HG03439 (cell line): Measurements from ENCODE around the gene RAB1A.
A peak's percentile ranks its signal among the peaks of the same experiment; 100 is the strongest.

Experiments
- ATAC-seq: cut with Tn5 transposase; IDR thresholded peaks from one replicate; pipeline ENCODE4 v1.9.1; 2021; ENCODE audit warnings: mild to moderate bottlenecking, moderate library complexity; ENCODE audit not compliant: unreplicated experiment

Gene RAB1A

DNA sequence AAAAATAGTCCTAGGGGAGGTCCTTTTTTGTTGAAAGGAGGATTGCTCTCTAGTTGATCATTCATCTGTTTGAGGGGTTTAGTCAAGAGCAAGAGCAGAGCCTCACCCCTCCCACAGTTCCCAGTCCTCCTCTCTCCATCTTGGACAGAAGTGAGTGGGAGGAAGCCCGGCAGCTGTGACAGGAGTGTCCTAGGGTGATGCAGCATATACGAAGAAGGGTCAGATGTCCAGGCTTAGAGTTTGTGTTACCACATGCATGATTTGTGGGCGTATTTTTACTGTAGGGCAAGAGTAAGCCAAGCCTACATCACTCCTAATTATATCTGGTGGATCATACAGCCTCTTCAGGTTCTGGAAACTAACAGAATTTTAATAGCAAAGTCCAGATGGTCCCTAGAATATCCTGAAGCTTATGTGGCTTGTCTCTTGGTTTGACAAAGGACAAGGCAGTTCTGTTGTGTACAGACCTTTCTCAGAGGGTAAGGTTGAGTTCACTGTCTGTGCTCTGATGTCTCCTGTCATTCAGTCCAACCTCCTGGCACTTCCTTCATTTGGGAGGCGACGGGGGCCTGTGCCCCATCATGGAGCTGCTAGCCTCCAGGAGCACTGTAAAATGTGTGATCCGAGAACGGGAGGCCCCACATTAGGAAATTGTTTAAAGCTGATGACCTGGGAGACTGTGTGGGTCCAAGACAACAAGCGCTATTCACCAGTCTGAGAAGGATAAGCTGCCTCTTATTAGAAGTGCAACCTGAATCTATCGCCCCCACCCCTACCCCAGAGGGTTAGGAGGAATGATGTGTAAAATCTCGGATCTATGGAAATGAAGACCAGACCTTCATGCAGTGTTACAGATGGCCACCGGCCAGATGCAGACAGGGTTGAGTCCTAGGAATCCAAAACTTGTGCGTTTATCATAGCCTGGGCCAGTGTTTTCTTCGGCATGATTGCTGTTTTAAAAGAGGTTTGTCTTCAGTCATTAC, 66.8 kb downstream of the RAB1A start:
- no peak for ATAC-seq

DNA sequence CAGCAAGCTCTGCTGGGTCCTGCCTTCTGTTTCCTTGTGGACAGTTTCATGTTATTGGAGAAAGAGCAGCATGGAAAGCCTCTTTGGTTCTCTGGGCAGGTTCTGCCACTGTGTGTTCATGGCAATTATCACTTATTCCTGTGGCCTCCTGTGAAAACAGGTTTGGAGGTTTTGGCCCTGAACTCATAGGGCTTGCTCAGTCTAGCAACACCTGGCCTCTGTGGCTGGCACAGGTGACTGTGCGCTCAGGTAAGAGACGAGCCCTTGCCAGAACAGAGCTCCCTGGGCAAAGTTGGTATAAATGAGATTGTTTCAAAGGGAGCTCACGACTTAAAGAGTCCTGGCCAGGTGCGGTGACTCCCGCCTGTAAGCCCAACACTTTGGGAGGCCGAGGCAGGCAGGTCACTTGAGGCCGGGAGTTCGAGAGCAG, 68.0 kb downstream of the RAB1A start:
- ATAC-seq: no peak

DNA sequence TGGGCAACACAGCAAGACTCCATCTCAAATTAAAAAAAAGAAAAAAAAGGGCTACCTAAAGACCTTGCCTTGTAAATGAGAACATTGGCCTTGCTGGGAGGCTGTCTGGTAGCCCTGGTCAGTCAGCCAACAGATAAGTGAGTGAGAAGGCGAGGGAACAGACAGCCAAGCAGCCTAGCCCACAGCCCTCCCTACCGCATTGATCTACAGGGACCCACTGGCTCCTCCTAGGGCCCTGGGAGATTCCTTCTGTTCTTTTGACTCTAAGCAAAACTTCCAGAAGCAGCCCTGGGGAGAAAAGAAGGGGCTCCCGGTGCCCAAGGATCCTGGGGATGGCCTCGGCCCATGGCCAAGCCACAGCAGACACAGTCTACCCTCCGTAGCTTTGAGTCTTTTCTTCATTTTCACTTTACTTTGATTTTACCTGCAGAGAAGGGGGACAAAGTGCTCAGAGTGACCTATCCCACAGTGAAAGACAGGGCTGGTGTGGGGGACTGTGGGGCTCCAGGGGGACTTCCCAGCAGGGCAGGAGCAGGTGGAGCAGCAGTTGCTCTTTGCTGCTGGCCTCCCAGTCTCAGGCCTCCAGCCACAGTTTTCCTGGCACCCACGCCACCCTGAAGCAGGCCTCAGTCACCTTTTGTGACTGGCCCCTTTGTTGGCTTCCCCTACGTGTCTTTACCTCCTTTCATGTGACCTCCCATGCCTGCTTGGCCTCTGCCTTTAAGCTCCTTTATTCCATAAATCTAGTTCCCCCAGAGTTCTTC, 68.6 kb downstream of the RAB1A start:
- ATAC-seq: no peak

DNA sequence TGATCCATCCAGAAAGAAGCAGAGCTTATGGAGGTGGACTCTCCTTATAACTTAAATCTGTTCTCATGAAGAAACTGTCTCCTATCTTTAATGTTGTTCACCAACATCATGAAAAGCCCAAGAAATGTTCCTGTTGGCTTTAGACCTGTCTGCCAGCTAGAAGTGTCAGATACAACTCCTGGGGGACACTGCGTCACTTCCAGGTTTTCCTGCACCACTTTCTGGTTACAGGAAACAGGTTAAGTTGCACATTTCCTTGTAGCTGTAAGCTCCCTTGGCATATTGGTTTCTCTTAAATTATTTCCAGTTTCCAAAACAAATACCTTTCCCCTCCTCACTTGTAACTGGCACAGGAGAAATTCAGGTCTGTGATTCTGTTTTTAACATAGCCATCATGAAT, 70.8 kb downstream of the RAB1A start:
- no peak for ATAC-seq

DNA sequence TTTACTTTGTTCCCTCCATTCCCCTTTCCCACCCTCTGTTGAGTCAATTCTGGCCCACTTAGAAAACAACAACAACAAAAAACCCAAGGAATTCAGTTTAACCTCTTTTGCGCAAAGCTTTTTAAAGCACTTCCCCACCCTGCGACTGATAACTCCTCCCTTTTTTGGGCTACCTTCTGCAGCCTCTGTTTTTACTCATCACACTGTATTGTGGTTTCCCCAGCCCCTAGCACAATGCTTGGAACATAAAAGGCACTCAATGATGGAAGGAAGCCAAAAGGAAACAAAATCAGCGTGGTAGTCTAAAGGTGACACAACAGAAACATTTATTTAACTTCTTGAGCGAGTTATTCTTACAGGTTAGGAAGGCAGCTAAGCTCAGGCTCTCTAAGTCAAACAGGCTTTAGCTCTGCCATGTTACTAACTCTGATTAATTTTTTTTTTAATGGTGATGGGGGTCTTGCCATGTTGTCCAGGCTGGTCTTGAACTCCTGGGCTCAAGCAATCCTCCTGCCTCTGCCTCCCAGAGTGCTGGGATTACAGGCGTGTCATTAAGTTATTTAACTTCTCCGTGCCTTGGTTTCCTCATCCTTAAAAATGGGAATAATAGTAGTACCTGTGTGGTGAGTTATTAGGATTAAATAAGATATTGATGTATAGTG, 72.4 kb downstream of the RAB1A start:
- no peak for ATAC-seq

DNA sequence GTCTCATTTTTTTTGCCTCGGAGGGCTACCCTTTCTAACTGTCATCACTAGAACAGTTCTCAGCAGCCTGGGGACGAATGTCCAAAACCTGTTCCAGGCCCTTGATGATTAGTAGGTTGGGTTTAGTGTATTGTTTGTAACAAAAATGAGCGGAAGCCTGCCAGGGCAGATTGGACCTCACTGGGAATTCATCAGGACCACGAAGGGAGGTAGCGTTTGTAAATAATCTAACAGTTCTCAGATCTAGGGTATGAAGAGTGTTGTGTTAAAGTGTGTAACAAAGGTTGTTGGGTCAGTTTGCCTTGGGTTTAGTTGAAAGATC, 72.9 kb downstream of the RAB1A start:
- no peak for ATAC-seq

DNA sequence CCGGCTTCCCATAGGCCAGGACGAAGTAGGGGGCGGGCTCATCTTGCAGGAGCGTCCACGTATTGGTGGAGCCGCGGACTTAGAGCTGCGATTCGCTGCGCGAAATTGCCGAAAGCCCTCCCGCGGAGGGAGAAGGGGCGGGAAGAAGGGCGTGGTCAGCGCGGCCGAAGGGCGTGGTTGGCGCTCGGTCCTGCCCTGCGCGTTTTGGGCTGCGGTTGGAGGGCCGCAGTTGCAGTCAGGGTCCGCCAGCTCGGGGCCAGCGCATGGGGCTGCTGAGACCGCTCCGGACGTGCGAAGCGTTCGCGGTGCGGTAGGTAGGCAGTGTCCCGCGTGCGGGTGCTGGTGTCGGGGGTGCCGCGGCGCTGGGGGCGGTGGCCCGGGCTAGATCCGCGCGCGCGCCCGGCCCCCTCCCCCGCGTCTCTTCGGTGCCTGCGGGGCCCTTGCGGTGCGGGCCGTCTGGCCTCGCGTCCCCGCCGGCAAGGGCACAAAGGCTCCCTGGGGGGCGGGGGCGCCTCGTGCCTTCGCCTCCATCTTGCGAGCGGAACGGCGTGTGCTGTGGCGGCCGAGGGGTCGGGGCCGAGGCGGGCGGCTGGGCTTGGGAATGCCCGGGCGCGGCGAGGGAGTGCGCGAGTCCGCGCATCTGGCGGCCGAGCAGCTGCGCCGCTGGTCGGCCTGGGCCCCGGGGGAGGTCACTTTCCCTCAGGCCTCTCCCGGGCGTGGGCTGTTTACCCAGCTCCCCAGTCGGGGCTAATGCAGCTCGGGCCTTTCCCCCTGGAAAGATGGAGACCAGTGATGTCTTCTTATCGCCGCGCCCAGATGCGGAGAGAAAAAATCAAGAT, 73.5 kb downstream of the RAB1A start, which contains the start of gene CEP68:
TSS of gene CEP68 (plus strand) at position 202 of the 839 bp plus-strand sequence. CDS start 13,029 bp downstream, outside the sequence.
- ATAC-seq: peak; percentile 93

DNA sequence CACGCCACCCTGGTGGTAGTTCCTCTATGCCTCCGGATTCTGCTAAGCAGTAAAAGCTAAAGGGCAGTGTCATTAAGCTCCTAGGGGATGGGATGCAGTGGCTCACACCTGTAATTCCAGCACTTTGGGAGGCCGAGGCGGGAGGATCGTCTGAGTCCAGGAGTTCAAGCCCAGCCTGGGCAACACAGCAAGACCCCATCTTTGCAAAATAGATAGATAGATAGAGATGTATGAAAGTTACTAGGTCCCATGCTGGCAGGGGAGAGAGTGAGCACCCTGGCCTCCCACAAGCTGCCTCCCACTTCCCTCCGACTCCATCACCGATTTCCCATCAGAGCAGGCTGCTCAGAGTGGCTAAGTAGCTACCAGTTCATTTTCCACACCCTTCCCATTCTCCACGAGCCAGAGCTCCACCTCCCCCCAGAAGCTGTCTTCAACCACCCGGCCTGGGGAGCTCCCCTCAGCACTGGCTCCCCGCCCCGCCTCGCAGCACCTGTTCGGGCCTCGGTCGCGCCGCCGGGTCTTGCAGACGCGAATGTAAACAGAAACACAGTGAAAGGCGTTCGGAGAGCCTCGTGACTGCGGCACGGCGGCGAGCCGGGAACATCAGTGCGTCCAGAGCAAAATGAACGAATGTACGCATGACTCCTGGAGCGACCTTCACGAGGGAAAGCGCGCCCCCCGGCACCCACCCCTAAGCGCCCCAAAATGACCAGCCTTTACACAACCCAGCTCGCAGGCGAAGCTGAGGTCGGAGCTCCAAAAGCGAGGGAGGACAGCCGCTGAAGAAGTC, 74.3 kb downstream of the RAB1A start:
- peak; percentile 34 for ATAC-seq

DNA sequence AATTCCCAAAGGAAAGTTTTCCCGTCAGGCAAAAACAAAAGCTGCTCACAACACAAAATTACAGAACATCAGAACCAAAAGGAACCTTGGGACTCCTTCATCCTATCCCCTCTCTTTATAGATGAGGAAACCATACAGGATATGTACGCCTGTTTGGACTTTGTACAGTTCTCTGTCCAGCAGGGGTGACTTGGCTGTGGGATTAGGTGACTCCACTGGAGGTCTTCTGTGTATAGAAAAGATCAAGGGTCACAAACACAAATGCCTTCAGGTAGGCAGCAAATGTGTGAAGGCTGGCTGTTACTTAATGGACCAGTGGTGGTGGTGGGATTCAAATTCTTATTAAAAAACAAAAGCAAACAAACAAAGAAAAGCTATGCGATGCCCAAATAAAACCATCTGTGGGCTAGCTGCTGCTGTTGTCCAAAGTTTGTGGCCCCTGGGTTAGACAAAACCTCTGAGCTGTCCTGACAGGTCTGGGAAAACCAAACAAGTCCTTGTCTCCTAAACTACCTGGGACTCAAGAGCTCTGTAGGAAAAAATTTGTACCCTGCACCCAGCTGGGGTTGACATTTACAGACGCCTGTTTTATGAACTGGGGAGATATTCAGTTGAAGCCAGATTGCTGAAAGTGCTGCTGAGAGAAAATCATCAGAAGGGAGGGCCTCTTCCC, 75.0 kb downstream of the RAB1A start:
- no peak for ATAC-seq

DNA sequence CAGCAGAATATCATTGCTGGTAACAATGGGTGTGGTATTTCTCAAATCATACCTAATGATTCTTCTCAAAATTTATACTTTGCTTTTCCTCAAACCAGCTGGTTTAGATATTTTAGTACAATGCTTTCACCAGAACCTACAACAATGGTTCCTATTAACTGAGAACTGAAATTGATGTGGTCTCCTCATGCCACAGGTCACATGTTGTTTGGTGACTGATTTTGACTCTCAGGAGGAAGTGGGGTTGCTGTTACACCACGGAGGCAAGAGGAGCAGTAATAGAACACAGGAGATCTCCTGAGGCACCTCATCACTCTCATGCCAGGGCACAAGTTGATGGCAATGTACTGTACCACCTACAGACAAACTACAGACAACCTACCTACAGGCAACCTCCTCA, 76.7 kb downstream of the RAB1A start:
- peak; percentile 46 for ATAC-seq

DNA sequence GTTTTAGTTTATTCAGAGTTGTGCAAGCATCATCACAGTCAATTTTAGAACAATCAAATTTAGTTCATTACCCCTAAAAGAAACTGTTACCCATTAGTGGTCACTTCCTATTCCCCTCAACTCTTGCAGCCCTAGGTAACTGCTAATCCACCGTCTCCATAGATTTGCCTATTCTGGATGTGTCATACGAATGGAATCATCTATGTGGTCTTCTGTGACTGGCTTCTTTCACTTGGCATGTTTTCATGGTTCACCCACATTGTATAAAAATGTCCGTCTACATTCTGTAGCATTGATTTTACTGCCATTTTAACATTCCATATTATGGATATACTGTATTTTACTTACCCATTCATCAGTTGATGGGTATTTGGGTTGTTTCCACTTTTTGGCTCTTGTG, 79.0 kb downstream of the RAB1A start:
- ATAC-seq: no peak

DNA sequence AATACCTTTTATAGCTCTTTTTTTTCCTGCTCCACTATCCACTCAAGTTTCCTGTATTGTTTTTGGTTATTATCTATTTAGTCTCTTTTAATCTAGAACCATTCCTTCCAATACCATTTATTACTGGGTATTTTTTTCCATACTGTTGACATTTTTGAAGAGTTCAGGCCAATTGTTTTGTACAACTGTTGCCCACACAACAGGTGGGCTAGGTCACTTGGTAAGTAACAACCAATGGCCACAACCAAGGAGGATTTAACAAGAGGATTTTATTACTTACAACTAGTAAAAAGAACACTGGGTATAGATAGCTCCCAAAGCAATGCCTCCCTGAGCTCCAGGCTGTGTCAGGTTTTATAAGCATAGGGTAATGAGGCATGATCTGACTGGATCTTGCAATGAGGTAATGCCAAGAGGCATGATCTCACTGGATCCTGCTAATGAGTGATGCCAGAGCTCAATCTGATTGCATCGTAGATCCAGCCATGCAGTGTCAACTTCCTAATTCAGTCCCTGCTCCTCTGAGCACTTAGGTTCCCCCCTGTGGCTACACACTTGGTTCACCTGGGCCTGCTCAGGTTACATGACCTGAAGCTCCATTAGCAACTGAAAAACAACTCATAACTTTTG, 80.8 kb downstream of the RAB1A start:
- no peak for ATAC-seq

DNA sequence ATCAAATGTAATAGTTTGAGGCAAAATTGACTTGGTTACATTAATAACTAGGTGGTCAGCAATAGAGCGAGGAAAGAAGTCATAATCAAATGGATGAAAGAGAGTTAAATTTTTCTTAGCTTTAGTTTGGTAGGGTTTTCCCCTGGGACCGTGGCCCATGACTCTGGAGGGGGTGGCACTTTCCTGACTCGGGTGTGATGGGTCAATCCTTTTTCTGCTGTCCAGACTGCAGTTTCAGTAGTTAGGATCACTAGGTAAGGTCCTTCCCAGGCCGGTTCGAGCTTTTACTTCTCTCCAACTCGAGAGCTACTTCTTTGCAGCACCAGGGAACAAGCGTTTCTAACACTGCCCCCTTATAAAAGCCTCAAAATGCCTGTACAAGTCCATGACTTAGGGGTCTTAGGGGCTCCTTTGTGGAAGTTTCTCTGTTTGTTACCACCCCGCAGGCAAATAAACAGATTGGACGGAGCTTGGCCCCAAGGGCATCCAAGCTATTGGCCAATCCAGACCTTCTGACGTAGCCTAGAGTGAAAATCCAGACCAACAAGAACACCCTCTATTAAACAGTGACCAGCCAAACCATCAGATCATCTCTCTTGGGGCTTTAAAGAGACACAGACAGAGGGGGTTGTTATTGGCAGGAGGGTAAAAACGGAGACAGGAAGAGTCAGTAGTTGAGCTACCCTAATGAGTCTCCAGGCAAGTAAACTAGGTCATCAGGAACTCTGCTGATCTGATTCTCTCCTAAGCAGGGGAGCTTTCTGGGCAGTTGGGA, 83.1 kb downstream of the RAB1A start:
- no peak for ATAC-seq

DNA sequence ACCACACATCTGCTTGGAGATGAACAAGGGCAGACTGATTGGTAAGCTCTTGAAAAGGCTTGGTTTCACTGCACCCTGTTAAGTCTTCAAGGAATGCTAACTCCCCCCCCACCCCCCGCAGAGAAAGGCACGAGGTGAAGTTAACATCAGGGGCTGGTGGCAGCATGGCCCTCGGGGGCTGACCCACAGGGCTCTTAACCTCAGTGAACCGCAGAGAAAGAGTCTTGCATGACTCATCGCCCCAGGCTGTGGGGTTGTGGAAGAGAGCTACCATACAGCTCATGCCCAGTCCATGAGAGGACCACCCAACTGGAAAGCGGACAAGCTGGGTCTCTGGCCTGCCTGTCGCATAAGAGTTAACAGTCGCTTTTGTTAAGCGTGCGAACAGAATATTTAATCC, 84.3 kb downstream of the RAB1A start:
- no peak for ATAC-seq

DNA sequence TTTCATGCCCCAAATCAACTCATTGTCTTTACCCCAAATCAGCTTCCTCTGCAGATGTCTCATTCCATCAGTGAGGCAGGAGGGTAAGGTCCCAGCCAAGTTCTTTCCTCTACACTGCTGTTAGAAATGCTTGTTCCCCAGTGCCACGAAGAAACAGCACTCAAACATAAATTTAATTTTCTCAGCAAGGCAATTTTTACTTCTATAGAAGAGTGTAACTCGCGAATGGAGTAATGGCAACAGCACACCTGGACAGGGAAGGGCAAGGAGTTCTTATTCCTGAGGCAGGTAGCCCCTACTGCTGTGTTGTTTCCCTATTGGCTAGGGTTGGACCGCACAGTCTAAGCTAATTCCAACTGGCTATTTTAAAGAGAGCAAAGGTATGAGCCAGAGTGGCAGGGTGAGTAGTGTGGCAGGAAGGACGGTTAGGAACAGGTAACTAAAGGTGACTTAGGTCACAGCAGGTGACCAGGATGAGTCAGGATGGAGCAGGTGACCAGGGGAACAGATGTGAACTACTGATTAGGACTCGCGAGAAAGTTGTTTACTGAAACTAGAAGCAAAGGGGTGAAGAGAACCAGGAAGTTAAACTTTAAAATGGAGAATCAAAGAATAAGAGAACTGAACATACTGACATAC, 85.7 kb downstream of the RAB1A start:
- ATAC-seq: no peak

DNA sequence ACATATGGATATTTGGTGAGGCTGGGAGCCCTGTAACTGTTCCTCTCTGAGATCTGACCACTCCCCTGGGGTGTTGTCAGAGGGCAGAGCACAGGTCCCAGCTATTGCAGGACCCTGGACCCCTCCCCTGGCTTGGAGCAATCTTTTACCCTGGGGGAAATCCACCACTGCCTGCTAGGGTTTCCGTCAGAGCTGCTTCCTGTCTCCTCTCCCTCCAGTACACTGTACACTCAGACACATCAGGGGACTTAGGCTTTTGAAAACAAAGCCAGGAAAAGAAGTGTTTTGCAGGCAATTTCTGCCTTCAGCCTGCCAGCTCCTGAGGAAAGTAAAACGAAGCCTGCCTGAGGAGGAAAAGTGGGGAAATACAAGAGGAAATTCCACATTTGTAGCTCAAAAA, 86.9 kb downstream of the RAB1A start:
- no peak for ATAC-seq
